DOHH2 (cell line): ENCODE results near the gene CD200R1L.

Source experiments
- H3F3A ChIP-seq: fragments of 200-600 bp; sonication (generic), shearing (Covaris generic); 2 replicates; pipeline ENCODE4 v1.6.0; 2016; ENCODE audit warnings: antibody characterized with exemption, mild to moderate bottlenecking; ENCODE audit not compliant: control insufficient read depth, insufficient read depth
- H3K27ac ChIP-seq: fragments of 200-600 bp; sonication (generic); 2 replicates; pipeline ENCODE4 v1.5.1; 2014; ENCODE audit warnings: low read depth, mild to moderate bottlenecking, low read length, moderate library complexity
- H3K27me3 ChIP-seq: fragments of 200-600 bp; sonication (generic); 2 replicates; pipeline ENCODE4 v1.6.1; 2014; ENCODE audit warnings: mild to moderate bottlenecking, low read length, mixed read lengths; ENCODE audit not compliant: control insufficient read depth
- H3K36me3 ChIP-seq: fragments of 200-600 bp; sonication (generic); 2 replicates; pipeline ENCODE4 v1.6.1; 2014; ENCODE audit warnings: mild to moderate bottlenecking, low read length, moderate library complexity, mixed read lengths; ENCODE audit not compliant: control insufficient read depth
- H3K4me1 ChIP-seq: fragments of 200-600 bp; sonication (generic); 2 replicates; pipeline ENCODE4 v1.6.1; 2014; ENCODE audit warnings: mild to moderate bottlenecking, low read length, mixed read lengths; ENCODE audit not compliant: control insufficient read depth
- H3K4me2 ChIP-seq: fragments of 200-600 bp; sonication (generic); 2 replicates; pipeline ENCODE4 v1.6.0; 2014; ENCODE audit warnings: mild to moderate bottlenecking, low read length, moderate library complexity
- H3K4me3 ChIP-seq: fragments of 200-600 bp; sonication (generic); 2 replicates; pipeline ENCODE4 v1.5.1; 2014; ENCODE audit warnings: mild to moderate bottlenecking, low read length, mixed read lengths
- H3K79me2 ChIP-seq: fragments of 200-600 bp; sonication (generic); 2 replicates; pipeline ENCODE4 v1.6.1; 2014; ENCODE audit warnings: mild to moderate bottlenecking, low read length, mixed read lengths; ENCODE audit not compliant: control insufficient read depth
- H3K9me2 ChIP-seq: fragments of 200-600 bp; sonication (generic); replicated peaks from 2 replicates; pipeline ENCODE4 v1.6.1; 2014; ENCODE audit warnings: mild to moderate bottlenecking, low read length, mixed read lengths; ENCODE audit not compliant: control insufficient read depth
- H3K9me3 ChIP-seq: fragments of 200-600 bp; sonication (generic); 2 replicates; pipeline ENCODE4 v1.6.1; 2014; ENCODE audit warnings: antibody characterized with exemption, low read length, mixed read lengths; ENCODE audit not compliant: control insufficient read depth, insufficient read depth
- H4K20me1 ChIP-seq: fragments of 200-600 bp; sonication (generic); 2 replicates; pipeline ENCODE4 v1.6.0; 2014; ENCODE audit warnings: low read depth, mild to moderate bottlenecking, antibody characterized with exemption, low read length, moderate library complexity; ENCODE audit not compliant: control insufficient read depth, insufficient read depth
- CTCF ChIP-seq: fragments of 200-600 bp; sonication (generic); IDR thresholded peaks from one replicate; pipeline ENCODE4 v1.5.1; 2014; ENCODE audit warnings: antibody characterized with exemption, mild to moderate bottlenecking, low read depth, low read length; ENCODE audit not compliant: poor library complexity, severe bottlenecking
- EZH2phosphoT487 ChIP-seq: fragments of 200-600 bp; sonication (generic); IDR thresholded peaks from 2 replicates; pipeline ENCODE4 v1.6.1; 2017; ENCODE audit warnings: borderline replicate concordance, mild to moderate bottlenecking, antibody characterized with exemption, low read length, moderate library complexity, mixed read lengths

CD200R1L gene

GRCh38 chr3:112845772-112846171, 892 bp downstream of the CD200R1L start:
- H3K27me3 ChIP-seq, result no peaks in the 10 kb centered on the region
- no peak overlapping the region for H3K4me3 ChIP-seq
- no peak overlapping the region for H3K4me2 ChIP-seq
- no peaks in the 10 kb centered on the region for H3K36me3 ChIP-seq
- H4K20me1 ChIP-seq, result no peaks in the 10 kb centered on the region
- H3K9me3 ChIP-seq, result peaks cover 21% of the 10 kb centered on the region
- no peaks in the 10 kb centered on the region for H3K9me2 ChIP-seq
- no peaks in the 10 kb centered on the region for H3K79me2 ChIP-seq
- H3F3A ChIP-seq, result no peaks in the 10 kb centered on the region
- peaks cover 7% of the 10 kb centered on the region for H3K4me1 ChIP-seq
- no peak overlapping the region for H3K27ac ChIP-seq
- TF ChIP-seq EZH2phosphoT487, result no peak
- no peak for TF ChIP-seq CTCF

- TF ChIP-seq EZH2phosphoT487 (no peak), CTCF (no peak)
- Histone ChIP-seq H3K36me3 (no peaks in the 10 kb centered on the region), H3K4me3 (no peak overlapping the region), H4K20me1 (no peaks in the 10 kb centered on the region), H3K27me3 (no peaks in the 10 kb centered on the region), H3K4me1 (no peaks in the 10 kb centered on the region), H3F3A (no peaks in the 10 kb centered on the region), H3K4me2 (no peak overlapping the region), H3K9me3 (no peaks in the 10 kb centered on the region), H3K27ac (no peak overlapping the region), H3K79me2 (no peaks in the 10 kb centered on the region), H3K9me2 (no peaks in the 10 kb centered on the region)
Measured at GRCh38 chr3:112829046-112829445, 17.6 kb downstream of the CD200R1L start.

- no peaks in the 10 kb centered on the region for H3F3A ChIP-seq
Measured at GRCh38 chr3:112822064-112823055, 24.3 kb downstream of the CD200R1L start.

More at GRCh38 chr3:112822064-112823055, 24.3 kb downstream of the CD200R1L start:
- H3K9me3 ChIP-seq, result no peaks in the 10 kb centered on the region
- H4K20me1 ChIP-seq, result no peaks in the 10 kb centered on the region
- H3K36me3 ChIP-seq, result no peaks in the 10 kb centered on the region
- H3K4me3 ChIP-seq, result no peak overlapping the region
- no peak overlapping the region for H3K27ac ChIP-seq
- no peak overlapping the region for H3K4me2 ChIP-seq
- H3K9me2 ChIP-seq, result no peaks in the 10 kb centered on the region
- H3K4me1 ChIP-seq, result peaks cover 6% of the 10 kb centered on the region
- H3K79me2 ChIP-seq, result no peaks in the 10 kb centered on the region
- TF ChIP-seq CTCF (no peak), EZH2phosphoT487 (no peak)
- no peaks in the 10 kb centered on the region for H3K27me3 ChIP-seq
